Activated CD4-positive, alpha-beta T cell treated with anti-CD3 and anti-CD28 coated beads for 24 hours (primary cell): ENCODE results near the gene THAP10.
A peak's percentile ranks its signal among the peaks of the same experiment; 100 is the strongest.

ENCODE experiments used
- DNase-seq, 2 donors: peaks; one replicate each; pipeline ENCODE4 v3.0.0-alpha.2; 2020; ENCODE audit warnings: low read depth in 2 of 2

The THAP10 gene

GRCh38 chr15:70853973-70854665 lies 38.1 kb downstream of the THAP10 start, which contains the start of gene LARP6:
TSS of gene LARP6 (minus strand) at chr15:70854157. CDS start at chr15:70854088, 69 bp downstream.
- DNase-seq: peak in 1 of 2 donors; percentile 25

DNA sequence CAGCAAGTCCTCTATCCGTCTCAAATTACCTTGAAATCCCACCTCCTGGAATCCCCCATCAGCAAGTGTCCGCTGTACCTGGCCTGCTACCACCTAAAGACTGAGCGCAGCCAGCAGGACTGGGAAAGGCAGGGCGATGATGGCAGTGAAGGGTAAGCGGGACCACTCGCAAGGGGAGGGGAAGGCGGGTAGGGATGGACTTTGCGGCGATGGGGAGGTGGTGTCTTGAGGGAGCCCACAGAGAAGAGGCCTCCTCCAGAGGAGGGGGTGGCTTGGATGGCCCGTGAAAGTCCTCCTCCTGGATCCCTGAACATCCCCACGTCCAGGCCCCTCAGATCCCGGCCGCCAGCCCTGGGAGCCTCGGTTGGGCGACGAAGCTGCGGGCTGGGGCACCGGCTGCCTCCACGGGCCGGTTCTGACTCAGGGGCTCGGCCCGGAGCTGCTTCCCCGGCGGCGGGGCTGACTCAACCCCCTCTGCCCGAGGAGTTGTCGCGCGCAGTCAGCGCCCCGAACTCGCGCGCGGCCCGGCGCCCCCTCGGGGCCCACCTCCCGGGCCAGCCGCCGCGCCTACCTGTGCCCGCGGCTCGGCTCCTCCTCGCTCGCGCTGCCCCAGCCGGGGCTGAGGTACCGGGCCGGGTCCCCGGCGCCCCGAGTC lies 38.8 kb downstream of the THAP10 start:
- no peak for DNase-seq

- DNase-seq: no peak
Measured at GRCh38 chr15:70852501-70853317, 39.5 kb downstream of the THAP10 start.

- DNase-seq: no peak
Measured at GRCh38 chr15:70851889-70852288, 40.3 kb downstream of the THAP10 start.

DNA sequence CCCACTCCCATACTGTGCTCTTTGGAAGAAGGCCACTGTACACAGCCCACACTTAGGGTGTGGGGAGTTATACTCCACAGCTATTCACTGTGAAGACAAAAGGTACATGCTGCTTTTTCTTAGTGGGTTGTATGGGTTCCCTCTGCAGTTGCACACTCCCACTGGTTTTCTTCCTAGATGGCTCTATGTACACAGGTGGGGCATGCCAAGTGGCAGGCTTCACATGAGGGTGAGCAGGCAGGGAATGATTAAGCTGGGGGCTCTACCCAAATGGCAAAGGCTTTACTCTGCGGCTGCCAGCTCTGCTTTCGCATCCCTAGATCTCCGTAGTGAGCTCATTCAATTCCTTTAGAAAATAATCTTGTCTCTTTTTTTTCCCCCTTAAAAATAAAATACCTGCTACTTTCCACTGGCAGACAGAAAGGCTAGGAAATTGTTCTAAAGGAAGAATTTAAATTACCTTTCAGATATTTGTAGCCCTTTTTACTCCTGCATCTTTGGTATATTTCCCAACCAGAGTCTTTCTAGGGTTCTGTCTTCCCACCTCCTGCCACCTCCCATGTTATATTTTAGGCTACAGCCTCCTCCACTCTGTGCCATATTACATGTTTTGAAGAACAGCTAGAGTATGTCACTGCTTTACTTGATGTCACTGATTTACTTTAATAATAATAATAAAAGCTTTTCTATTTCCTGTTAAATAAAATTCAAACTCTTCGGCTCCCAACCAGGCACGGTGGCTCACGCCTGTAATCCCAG lies 46.5 kb downstream of the THAP10 start:
- no peak for DNase-seq

- DNase-seq: no peak
Measured at GRCh38 chr15:70837476-70837875, 54.8 kb downstream of the THAP10 start.

- DNase-seq: no peak
Measured at GRCh38 chr15:70835841-70836240, 56.4 kb downstream of the THAP10 start.

- DNase-seq: no peak
Measured at GRCh38 chr15:70835415-70835814, 56.8 kb downstream of the THAP10 start.

- DNase-seq: no peak
Measured at GRCh38 chr15:70834999-70835398, 57.2 kb downstream of the THAP10 start.

DNA sequence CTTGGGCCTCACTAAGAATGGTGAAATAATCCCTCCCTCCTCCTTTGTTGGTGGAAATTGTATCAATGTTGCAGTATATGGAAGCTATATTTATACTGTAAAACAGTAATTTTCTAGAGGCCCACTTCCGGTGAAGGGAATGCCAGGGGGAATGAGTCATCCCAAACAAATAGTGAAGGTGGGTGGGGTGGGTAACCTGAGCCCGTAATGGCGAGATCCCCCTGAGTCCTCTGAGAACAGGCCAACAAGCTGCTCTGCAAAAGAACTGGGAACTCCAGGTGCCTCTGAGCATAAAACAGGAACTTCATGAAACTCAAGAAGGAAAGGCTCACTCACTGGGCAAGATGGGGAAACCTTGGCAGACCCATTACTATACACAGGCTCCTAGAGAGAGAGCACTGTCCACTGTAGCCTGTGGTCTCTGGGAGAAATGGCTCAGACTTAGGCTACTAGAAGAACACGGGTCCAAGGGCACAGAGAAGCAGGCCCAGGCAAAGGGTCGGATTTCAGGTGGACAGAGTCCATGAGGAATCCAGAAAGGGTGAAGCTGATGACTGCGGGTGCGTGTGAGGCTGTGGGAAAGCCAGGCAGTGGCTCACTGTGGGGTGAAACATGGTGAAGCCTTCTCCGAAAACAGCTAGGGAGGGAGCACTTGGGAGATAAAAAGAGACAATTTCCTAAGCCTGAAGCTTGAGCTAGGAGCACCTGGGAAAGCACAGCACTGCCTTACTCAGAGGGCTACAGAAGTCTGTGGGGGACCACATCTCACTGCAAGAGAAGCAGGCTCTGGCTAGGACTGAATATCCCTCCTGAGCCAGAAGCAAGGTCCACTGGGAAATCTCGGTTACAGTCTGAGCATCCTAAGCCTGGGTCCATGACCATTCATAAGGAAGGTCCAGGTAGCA lies 58.1 kb downstream of the THAP10 start:
- DNase-seq: no peak

DNA sequence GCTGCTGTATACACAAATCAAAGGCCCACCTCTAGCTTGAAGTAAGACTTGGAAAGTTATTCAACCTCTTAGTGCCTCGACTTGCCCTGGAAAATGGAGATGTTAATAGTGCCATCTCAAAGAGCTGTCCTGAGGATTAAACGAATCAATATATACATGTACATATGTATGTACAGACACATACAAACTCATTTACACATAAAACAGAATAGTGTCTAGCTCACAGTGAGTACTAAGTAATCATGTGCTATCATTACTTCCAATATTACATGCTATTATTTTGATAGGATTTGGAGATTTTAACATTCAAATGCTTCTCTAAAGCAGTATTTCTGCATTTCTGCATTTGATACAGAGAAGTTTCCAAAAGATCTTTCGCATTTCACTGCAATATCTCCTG lies 58.8 kb downstream of the THAP10 start:
- DNase-seq: no peak

GRCh38 chr15:70832176-70832575 lies 60.1 kb downstream of the THAP10 start:
- DNase-seq: no peak
